GM18867 (cell line): ENCODE measurements around the gene ZNF860.
"Not testable (repeated sequence)": the region's sequence is repeated elsewhere in the genome, so short reads cannot be mapped to it uniquely, and the experiment has no call there.

Source experiments
- ATAC-seq: cut with Tn5 transposase; IDR thresholded peaks from one replicate; pipeline ENCODE4 v1.9.1; 2021; ENCODE audit warnings: mild to moderate bottlenecking, moderate library complexity; ENCODE audit not compliant: unreplicated experiment

ZNF860 gene

DNA sequence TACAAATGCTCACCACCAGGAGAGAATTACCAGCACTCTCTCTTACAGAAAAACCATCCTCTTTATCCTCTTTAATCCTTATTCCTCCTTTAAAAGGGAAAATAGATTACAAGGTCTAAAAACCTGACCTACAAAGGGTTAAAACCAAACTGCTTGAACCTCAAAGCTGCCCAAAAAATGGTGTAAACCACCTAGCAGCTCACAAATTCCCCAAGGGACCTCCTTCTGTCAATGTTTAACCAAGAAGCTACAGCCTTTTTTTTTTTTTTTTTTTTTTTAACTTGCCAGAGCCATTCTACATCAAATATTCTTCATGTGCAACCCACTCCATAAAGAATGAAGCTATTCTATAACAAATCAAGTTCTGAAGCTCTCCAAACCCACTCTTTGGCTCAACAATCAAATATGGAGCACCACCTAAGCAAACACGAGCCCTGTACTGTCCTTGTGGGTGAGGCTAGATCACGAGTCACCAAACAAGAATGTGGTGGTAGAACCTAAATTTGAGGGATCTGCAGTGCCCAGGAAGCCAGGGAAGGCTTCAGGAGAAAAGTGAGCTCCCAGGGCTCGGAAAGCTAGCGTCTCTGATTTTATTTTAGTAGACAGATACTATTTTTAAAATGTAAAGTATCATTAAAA is 20.6 kb upstream of the ZNF860 start:
- ATAC-seq, result peak; percentile 59

DNA sequence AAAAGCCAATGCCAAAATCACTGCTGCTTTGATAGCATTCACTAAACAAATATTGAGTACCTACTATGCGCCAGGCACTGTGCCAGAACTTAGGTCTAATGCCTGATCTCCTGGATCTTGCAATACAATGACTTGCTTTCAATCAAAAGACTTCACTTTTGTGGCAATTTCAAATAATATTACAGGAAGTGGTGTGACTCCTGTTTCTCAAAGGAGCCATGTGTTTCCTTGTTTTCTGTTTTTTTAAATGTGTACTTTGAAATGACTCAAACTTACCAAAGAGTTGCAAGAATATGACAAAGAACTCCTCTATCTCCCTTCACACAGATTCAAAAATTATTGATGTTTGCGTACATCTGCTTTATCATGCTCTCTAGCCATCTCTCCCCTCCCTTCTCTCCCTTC is 18.7 kb upstream of the ZNF860 start:
- no peak for ATAC-seq

DNA sequence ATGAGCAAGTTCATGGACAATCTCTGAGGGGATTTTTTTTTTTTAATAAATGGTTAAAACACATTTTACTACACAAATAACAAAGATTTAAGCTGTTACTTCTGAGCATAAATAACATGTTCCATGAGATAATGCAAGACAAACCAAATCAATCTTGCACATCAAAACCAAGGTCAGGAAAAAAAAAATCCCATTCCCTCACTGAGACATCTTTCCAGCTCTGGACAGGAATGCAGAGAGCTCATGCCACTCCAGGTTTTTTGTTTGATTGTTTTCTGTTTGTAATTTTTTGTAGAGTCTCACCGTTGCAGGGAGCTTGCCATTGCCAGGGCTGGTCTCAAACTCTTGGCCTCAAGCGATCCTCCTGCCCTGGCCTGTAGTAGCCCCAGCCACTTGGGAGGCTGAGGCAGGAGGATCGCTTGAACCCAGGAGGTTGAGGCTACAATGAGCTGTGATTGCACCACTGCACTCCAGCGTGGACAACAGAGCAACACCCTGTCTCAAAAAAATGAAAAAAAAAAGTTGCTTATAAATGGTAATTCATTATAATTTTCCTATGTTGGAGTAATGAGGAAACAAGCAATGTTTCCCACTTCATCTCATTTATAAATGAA is 14.5 kb upstream of the ZNF860 start:
- no peak for ATAC-seq

DNA sequence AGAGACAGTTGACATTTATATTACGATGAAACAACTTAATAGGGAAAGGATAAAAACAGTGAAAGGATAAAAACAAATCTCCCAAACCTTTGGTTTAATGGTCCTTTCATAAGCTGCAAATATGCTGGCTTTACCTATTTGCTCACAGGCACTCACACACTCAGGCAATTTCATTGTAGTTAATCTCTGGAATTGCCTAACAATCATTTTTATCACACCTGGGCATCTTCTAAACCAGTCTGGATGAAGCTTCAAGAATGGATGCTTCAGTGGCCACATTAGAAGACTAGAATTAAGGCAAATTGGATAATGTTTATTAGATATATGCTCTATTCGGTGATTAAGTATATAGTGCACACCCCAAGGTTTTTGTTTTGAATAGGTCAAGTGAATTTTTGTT is 14.0 kb upstream of the ZNF860 start:
- ATAC-seq, result no peak

DNA sequence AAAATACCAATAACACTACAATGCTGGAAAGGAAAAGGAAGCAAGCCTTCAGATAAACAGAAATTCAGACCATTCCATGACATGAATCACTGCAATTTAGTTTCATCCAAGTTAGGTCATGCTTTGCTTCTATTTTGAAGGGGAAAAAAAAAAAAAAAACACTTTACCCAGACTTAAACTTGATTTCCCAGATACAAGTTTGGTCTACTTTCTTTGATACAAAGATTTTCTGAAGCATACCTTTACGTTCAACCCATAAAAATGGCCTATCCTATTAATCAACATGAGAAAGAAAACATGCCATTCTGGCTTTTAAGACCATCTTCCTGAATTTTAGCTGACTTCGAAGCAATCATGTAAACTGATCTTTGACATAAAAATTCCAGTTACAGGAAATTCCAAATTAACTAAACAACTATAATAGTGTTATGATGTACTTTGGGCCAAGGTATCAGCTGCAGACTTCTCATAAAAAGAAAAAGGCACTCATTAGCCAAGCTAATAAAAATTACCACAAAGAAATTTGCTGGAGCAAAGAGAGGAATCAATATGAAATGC is 13.1 kb upstream of the ZNF860 start:
- no peak for ATAC-seq

DNA sequence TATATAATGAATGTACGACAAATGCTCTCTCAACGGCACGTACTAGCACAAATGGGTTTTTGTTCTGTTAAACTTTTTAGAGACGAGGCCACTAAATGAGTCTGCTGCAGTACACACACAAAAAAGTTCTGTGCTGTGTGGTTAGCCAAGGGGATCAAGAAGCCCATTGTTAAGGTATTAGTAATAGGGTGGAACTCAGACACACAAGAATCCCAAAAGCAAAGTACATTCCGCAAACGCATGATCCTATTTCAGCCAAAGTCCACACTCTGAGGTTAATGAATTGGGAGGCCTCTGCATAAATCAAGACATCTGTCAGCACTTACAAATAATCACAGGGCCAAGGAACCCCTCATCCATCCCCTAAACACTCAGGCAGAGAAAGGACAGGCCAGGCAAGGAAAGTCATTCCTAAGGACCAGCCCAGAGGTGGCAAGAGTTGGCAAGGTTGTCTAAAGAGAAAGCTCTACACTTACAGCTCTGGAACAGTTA is 12.6 kb upstream of the ZNF860 start:
- no peak for ATAC-seq

DNA sequence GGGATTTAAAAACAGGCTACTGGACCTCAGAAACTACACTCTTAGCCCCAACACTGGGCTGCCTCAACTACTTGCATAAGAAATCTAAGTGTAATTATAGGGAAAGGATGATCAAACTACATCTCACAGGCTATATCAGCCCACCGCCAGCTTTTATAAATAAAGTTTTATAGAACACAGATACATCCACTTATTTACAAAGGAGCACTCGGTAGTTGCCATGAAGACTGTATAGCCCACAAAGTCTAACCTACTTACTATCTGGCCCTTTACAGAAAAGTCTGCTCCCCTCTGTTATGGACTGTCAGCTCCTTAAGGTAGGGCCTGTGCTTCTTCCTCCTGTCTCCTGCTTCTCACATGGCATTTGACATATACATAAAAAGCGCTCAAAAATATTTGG is 9.9 kb upstream of the ZNF860 start:
- ATAC-seq, result no peak

DNA sequence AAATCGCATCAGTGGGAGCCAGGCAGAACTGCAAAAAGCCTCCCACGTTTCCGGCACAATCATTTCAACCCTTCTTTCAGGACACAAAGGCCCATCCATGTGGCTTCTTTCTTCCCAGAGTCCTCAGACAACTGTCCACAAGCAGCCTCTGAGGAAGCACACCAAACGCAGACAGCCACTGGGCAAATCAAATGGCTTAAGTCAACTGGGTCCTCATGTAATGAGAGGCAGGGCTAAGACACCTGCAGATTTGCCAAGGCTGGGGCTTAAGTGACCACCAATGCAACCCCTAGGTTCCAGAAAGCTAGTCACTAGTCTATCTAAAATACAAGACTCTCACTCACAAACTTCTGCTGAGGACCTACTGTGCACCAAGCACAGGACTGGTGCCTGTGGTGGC is 8.5 kb upstream of the ZNF860 start:
- no peak for ATAC-seq

DNA sequence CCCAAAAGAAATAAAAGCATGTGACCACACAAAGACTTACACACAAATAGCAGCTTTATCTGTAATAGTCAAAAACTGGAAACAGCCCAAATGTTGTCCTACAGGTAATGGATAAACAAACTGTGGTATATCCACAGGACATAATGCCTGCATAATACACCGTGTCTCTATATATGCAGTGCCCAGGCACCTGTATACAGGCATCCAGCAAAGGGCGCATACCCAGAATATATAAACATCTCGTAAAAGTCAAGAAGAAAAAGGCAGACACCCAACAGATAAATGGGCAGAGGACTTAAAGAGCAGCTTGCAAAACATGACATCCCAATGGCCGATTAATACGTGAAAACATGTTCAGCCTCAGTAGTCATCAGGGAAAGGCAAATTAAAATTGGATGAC is 7.7 kb upstream of the ZNF860 start:
- no peak for ATAC-seq

DNA sequence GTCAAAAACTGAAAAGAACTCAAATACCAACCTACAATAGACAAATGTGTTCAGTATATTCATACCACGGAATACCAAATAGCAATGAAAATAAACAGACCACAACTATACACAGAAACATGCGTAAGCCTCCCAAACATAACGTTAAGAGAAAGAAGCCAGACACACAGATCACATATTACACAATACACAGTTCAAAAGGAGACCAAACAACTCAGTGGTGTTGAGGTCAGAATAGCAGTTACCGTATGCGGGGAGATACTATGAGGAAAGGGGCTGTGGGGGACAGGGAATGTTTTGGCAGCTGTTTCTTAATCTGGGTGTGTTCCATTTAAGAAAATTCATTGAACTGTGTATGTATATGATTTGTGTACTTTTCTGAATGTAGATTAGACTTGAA is 7.1 kb upstream of the ZNF860 start:
- no peak for ATAC-seq

DNA sequence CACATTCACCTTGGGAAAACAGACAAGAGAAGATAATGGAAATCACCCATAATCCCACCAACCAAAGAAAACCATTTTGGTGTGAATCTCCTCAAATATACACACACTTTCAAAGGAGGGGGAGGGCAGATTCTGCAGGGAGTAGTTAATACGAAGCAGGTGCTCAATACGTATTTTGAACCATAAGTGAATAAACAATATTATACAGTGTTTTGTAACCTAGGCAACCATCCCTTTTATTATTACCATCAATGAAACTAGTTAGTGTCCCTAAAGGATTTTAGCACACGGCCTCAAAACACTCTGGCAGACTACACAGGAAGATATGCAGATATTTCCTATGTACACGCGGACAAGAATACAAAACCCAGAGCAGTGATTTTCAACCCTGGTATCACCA is 6.6 kb upstream of the ZNF860 start:
- no peak for ATAC-seq

DNA sequence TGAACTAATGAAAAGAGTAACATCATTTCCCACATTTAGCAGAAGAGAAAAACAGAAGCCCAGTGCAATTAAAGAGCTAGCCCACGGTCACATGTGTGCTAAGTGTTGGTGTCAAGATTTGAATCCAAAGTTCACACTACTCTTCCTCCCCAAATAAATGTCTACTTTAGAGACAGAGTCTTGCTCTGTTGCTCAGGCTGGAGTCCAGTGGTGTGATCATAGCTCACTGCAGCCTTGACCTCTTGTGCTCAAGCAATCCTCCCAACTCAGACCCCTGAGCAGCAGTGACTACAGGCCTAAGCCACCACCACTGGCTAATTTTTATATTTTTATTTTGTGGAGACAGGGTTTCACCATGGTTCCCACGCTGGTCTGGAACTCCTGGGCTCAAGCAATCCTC is 5.2 kb upstream of the ZNF860 start:
- ATAC-seq, result no peak

DNA sequence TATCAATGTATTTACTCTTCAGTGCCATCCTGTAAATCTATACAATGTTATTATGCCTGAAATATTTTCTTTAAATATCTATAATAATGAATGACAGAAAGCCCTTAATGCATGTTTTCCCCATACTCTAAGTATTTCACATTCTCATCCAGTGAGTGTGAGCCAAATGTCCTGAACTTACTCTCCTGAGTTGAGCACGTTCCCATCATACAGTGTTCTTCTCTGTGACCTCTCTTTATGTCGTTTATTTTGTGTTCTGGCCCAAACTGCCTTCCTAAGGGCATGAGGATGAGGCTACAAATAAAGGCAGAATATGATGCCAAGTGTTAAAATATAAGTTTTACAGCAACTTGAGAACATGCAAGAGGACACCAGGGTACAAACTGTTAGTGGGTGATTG is 3.8 kb upstream of the ZNF860 start:
- no peak for ATAC-seq

DNA sequence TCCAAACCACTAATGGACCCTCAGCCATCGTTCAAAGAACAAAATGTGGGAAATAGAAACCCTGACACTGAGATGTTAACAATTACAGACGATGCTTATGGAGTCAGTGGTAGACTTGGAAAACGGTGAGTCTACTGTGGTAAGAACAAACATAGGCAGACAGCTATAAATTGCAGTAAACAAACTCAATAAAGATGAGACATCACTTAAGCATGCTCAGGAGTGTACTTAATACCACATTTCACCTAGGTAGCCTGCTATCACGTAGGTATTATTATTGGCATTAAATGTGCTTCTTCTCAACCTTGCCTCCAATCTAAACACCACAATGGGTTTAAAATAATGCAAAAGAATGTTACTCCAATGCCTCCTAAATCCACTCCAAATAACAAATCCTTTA is 3.0 kb upstream of the ZNF860 start:
- no peak for ATAC-seq

DNA sequence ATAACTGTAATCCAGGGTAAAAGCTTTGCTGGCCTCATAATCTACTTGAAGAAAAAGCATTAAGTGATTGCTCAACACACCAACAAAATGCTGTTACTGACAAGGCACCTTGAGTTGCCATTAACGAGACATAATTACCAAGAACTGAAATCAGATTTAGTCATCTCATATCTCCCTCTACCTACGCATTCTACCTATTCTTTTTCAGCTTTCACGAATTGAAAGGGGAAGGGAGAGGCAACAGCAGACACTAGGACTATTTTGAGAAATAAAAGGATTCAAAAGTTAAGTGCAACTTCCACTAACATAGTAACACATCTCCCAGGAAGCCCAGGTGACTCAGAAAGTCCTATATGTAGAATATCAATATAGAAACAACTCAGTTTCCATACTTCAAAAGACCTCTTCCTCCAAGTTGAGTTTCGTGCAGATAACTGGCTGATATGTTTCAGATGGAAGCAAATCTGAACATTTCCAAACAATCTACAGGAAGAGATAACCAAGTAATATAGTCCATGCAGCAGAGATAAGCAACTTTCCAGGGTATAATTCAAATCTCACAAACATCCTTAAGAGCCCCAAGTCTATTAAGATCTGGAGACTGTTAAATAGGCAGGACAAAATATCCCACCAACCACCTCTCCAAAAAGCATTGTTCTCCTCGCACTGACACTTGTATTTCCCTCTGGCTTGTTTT is 2.4 kb upstream of the ZNF860 start:
- ATAC-seq, result peak; percentile 46

DNA sequence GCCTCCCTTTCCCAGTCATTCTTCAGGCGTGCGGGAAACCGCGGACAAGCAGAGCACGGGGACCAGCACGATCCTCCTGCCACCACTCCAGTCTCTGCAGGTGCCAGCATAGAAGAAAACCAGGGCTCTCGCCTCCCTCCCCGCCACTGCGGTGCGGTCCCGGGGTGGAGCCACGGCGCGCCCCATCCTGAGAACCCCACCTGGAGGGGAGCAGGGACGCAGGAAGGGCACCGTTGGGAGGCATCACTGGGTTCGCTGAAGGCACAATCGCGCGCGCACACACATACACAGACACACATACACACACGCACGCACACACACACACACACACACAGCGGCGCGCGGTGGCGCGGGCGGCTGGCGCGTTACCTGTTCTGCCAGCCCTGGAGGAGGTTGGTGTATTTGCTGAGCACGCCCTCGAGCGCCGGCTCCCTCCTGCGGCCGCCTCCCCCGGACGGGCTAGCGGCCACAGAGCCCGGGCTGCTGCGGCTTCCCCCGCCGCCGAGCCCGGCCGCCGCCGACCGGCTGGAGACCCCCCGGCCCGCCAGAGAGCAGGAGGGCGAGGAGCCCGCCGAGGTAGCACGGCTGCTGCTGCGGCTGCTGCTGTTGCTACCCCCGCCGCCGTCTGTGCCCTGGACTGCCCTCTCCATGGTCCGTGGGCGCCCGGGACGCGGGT is 882 bp upstream of the ZNF860 start:
- peak; percentile 59 for ATAC-seq

DNA sequence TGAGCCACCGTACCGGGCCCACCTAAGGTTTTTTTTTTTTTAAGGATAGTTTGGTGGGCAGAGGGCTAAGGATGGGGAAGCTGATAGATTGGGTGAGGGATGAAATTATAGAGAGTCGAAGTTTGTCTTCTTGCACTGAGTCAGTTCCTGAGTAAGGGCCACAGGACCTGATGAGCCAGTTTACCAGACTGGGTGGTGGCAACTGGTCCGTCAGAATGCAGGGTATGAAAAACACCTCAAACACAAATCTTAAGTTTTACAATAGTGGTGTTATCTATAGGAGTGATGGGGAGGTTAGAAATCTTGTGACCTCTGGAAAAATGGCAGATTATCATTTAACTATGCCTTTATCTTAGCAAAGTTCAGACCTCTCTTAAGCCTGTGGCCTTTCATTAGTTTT is 2.8 kb downstream of the ZNF860 start:
- no peak for ATAC-seq

DNA sequence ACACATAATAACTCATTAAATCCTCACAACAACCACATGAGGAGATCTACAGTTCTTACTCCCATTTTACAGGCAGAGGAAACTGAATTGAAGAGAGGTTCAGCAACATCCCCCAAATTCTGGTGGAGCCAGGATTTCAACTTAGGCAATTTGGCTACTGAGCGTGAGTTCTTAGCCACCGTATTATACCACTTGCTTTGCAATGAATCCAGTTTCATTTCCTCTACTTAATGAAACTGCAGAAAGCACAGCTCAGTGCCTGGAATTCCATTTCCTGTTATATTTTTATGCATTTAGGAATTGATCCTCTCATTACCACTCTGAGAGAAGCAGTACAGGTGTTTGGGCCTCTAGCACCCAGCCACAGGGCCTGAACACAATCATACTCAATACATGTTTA is 4.3 kb downstream of the ZNF860 start:
- no peak for ATAC-seq

DNA sequence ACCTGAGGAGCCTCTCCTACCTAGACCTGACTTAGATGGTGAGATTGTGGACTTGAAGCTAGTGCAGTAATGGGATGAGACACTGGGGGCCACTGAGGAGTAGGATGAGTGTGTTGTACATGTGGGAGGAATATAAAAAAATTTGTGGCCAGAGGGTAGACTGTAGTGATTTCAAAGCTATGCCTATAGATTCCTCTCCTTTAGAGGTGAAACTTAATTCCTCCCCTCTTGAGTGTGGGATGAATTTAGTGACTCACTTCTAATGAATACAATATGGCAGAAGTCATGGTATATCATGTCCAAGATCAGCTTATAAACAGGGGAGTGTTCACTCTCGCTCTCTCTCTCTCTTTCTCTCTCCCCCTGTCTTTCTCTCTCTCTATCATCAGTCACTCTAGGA is 6.7 kb downstream of the ZNF860 start:
- no peak for ATAC-seq

DNA sequence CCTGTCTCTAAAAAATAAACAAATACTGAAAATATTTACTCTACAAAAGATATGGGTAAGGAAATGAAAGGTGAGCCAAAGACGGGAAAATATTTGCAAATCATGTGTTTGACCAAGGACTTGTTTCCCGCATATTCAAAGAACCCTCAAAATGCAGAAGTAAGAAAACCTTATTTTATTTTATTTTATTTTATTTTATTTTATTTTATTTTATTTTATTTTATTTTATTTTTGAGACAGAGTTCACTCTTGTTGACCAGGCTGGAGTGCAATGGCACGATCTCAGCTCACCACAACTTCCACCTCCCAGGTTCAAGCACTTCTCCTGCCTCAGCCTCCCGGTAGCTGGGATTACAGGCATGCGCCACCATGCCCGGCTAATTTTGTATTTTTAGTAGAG is 11.4 kb downstream of the ZNF860 start:
- not testable (repeated sequence) for ATAC-seq

DNA sequence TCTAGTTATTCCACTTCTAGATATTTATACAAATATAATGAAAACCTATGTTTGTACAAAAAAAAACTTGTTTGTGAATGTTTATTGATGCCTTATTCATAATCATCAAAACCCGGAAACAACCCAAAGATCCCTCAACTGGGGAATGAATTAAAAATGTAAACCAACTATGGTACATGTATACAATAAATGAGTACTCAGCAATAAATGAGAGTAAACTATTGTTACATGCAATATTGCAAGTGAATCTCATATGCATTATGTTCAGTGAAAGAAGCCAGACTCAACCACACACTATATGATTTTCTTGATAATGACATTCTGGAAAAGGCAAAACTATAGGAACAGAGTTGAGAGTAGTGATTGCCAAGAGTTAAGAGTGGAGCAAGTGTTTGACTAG is 12.3 kb downstream of the ZNF860 start:
- ATAC-seq, result no peak
